GM19372 (cell line): Measurements from ENCODE around the gene C8B.

Source experiments
- ATAC-seq: cut with Tn5 transposase; IDR thresholded peaks from one replicate; pipeline ENCODE4 v1.9.1; 2021; ENCODE audit warnings: mild to moderate bottlenecking, low read depth, moderate library complexity; ENCODE audit not compliant: unreplicated experiment

The C8B gene

DNA sequence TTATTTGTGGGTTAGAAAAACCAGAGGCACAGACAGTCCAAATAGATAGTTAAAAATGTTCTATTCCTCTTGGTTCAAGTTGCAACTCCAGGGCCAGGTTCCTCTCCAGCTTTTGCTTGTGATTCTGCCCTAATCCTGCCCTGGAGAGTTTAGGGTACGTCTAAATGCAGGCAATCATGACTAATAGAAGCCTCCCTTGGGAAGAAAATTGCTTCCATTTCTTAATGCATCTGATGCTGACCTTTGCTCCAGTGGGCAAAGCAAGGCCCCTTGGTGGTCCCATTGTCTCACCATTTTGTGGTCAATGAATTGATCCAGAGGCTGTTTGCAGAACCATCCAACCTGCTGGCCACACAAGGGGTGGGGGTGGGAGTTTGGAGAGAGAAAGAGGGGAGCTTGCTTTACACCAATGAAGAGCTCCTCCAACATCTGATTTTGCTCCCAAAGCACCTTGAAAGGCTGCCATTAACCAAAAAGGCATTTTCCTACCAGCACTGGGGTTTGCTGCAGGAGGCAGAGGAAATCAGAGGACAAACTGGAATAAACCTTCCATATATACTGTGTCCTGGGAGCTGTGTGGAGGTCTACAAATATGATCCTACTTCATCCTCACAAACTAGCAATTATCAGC lies 31.3 kb downstream of the C8B start:
- ATAC-seq, result no peak

DNA sequence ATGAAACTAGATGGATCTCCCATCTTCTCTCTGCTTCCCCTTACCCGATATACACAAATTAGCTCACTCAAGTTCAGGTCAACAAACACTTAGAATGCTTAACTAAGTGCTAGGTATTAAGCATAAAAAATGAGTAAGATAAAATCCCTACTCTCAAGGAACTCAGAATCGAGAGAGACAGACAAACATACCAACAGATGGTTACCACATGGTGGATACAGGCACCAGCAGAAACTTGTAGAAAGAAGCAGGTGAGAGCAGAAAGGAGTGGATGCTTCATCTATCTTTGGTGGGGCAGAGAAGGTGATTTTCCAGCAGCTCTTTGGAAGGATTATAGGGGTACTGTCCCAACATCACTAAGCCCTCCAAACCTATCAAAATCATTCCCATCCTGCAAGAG lies 32.2 kb downstream of the C8B start:
- no peak for ATAC-seq

DNA sequence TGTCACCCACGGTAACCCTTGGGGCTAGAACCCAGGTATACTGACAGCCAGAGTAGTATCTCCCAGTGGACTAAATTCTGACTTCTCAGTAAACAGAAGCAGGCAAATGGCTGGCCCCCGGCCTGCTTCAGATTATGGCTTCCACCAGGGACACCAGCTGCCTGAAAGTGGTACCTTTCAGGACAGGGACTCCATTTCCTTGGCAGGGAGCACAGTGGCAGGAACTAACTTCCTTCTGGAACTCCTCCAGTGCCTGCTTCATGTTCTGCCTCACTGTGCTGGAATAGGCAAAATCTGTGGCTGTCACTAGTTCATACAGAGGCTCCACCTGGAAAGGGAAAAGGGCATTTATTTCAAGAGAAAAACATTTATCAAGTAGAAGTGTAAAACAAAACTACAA lies 32.7 kb downstream of the C8B start:
- ATAC-seq, result no peak

DNA sequence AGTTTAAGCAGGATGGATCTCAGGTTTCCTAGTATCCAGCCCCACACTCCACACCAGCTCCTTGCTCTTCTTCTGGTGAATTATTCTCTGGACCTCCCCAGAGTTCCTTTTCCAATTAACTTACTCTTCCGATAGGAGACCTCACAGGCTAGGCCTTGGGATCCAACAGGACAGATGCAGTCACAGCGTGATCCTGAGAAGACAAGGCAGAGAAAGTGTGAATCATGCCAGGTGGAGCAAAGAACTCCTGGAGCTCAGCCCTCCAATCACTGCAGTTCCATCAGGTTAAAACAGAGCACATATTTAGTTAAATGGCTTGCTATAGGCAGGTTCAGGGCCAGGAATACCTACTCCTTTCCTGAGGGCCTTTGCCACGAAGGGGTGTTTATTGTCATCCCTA lies 34.1 kb downstream of the C8B start:
- no peak for ATAC-seq

DNA sequence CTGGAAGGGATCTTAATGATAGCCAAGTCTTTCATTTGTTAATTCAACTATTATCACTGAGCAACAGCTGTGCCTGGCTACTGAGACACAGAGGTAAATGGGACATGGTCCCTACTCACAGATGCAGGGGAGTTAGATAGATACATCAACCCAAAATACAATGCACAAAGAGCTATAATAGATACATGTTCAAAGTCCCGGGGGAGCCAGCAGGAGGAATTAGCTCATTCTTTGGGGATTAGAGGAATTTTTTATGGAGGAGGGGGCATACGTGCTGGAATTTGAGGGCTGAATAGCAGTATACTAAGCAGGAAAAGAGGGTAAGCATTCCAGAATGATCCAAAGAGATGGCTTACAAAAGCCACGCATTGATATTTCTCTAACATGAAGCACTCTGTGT lies 34.6 kb downstream of the C8B start:
- no peak for ATAC-seq

DNA sequence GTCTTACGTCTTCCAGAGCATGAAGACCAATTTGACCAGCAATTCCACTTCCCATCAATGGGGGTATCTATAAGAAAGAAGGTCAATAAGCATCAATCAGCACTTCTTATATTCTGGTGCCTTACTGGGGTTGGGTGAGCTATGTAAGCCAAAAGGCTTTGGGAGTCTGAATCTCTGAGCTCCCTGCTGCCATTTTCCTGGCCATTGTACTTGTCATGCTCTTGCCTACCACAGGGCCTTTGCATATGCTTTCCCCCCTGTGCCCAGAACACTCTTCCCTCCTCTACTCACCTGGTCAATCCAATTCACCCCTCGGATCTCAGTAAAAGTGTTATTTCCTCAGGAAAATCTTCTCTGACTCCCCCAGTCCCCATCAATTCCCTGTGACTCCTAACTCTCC lies 36.3 kb downstream of the C8B start:
- no peak for ATAC-seq

DNA sequence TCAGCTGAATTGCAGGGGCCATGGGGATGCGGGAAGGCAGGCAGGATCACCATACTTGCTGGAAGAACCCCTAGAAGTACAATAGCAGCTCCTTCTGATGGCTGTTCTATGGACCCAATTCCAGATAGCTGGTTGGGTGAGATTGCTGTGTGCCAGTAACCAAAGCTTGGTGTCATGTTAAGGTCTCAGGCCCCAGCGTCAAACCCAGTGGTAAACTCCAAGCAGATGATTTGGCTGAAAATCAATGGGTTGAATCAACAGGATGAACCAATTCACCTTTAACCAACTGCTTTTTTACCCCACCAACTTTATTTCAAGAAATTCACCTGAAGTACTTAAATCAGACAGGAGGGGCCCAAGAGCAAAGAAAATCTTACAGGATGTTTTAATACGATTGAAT lies 37.8 kb downstream of the C8B start:
- ATAC-seq, result no peak

DNA sequence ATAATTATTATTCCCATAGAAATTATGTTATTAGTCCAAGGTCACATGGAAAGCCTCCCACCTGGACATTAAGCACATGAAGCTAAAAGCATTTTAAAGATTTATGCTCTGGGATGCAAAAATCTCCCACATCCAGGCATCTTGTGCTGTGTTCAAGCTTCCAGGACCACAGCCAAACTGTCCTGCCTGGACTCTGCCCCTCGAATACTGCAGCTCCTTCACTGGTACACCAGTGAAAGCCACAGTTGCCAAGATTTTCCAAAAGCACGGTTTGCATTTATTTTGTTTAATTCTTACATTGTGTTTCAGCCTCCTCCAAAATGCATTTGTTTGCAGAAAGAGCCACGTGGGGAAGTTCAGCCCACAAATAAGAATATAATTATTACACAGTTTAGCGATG lies 38.6 kb downstream of the C8B start:
- no peak for ATAC-seq

DNA sequence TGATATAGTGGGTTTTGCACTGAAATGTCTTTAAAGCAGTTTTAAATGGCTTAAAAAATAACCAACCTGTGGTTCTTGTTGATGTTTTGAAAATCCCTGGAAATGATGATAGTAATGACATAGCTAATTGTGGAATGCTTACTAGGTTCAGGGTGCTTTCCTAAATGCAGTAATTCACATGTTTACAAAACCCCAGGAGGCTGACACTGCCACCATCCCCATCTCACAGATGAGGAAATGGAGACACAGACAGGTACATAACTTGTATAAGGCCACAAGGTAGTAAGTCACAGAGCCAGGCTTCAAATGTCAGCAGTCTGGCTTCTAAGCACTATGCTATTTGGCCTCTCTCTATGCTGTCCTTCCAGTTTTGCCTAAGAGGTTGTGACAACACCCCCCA lies 40.6 kb downstream of the C8B start:
- no peak for ATAC-seq

DNA sequence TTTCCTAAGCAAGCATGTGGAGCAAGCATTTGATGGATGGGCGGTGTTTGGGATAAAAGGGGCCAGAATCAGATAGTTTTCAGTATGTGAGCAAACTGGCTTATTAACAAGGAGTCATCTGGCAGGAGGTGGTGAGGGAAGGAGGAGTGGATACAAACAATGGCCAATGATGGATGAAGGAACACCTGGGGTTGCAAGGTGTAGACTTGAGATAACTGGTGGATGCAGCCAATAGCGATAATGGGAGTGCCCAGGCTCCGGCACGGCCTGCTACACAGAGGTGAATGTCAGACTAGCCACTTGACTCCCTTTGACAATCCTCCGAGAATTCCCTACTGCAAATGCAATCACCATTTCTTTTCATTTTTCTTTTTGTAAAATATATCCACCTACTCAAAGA lies 41.7 kb downstream of the C8B start:
- ATAC-seq, result no peak

DNA sequence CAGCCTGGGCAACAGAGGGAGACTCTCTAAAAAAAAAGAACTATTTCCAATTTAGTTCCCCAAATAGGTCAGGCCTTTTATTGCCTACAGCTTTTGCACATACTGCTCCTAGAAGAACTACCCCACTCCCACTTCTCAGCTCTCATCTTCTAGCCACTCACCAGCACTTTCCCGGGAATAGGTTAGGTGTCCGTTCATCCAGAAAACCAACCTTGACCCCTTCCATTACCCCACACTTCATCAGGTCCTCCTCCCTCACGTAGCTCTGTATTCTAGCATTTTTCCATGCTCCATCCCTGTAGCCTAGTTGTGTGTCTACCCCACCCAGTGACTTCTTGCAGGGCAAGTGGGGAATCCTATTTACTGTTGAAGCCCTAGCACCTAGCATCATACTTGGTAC lies 42.6 kb downstream of the C8B start:
- no peak for ATAC-seq

DNA sequence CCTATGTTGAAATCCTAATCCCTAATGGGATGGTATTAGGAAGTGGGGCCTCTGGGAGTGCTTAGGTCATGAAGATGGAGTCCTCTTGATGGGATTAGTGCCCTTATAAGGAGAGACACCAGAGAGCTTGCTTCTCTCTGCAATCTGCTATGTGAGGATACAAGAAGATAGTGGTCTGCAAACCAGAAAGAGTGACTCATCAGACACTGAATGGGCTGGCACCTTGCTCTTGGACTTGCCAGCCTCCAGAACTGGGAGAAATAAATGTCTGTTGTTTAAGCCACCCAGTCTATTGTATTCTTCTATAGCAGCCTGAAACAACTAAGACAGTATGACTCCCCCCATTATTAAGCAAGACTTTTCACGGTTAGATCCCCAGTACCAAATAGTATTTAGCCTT lies 43.3 kb downstream of the C8B start:
- no peak for ATAC-seq

DNA sequence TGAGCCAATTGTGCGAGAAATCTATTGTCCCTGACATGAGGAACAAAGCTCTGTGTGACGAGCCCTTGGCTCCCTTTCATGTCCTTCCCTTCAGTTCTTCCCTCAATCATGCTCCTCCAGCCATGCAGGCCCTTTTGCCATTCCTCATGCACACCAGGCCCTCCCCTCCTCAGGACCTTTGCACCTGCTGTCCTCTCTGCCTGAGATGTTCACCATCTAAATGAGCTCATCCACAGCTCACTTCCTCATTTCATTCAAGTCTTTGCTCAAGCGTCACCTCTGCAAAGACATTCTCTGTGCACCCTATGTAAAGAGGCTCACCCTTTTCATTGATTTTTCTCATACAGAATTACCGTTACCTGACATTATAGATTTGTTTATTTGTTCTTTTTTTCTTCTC lies 43.7 kb downstream of the C8B start:
- ATAC-seq, result no peak

DNA sequence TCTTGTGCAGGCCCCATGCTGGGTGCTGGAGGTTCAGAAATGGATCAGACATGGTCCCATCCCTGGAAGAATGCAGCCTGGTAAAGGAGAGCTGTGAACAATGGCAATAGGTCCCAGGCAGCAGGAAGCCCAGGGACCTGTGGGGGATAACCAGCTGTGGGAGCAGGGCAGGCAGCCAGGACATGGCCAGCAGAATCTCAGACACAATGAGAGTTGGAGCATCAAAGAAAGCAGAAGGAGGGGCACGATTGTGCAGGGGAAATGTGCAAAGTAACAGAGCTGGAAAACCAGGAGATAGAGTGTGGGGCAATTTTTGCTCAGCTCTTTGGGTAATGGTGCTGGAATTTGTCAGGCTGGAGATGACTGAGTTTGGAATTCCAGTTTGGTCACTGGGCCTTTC lies 44.3 kb downstream of the C8B start:
- ATAC-seq, result no peak

DNA sequence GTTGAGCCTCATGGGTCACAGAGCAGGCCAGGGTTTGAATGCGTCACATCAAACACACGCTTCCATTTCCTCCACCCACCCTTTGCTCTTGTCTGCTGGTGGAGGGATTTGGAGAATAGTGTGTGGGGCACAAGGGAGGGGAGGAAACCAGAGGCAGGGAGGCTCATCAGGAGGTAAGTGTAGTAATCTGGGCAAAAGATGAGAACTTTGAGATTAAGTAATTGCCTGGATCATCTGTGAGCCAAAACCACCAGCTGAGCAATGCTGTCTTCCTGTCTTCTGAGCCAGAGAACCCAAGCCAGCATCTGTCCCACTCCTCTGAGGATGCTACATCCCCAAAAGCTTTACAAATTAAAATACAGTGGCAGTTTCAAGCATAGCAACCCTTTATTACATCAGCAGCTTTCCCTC lies 45.2 kb downstream of the C8B start:
- no peak for ATAC-seq

DNA sequence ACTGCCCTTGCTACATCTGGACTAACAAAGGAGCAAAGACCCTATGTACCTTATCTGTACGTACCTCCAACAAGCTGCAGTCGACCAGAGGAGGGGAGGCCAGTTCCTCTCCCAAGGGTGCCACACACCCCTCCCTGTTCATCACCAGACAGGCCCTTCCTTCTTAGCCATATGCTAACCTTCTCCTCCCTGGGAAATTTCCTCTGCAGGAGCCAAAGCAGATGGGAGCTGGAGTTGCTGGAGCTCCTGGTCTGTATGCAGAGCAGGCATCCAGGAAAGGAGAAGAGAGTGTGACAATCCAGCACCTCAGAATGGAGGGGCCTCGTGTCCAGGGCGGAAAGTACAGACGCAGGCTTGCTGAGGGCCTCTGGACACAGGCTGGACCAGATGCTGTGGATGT lies 48.5 kb downstream of the C8B start:
- ATAC-seq, result no peak

DNA sequence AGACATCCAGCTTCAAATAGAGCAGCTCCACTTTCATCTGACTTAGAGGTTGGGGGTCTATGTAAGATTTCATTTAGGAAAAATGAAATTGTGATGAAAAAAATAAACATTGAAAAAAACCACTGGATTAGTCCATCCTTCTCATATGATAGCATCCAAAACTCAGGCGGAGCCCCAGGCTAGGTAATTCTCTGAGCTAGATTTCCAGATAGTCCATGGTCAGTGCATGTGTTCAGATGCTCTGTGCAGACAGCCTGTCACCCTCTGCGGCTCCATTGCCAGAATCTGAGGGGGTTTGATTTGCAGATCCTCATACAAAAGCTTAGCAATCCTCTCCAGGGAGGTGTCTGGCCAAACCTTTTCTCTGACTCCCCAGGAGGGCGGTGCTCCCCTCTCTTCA lies 49.2 kb downstream of the C8B start:
- ATAC-seq, result no peak

DNA sequence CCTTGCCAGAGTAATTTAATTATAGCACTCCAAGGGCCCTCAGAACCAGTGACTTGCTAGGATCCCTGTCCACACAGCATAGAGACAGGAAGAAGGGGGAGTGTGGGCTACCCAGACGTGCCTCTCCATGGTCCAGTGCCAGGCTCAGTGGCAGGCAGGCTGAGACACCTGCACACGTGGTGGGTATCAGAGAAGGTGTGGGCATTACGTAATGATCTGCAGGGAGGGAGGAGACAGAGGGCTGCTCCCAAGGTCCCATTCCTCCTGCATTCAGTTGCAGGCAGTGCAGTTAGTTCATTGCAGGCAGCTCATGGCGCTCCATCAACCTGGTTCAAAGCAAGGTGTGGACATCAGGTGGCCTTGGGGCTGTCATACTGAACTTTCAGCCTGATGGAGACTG lies 49.9 kb downstream of the C8B start:
- ATAC-seq, result no peak

DNA sequence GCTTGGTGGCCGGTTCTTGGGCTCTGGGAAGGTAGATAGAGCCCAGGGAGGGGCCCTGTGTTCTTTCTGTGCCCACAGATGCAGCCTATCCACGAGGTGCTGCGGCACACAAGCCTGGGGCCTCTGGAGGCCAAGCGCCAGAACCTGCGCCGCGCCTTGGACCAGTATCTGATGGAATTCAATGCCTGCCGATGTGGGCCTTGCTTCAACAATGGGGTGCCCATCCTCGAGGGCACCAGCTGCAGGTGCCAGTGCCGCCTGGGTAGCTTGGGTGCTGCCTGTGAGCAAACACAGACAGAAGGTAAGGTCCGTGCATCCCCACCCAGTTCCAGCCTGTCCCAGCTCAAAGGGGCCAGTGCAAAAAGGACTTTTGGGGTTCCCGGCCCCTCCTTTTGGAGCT lies 53.5 kb downstream of the C8B start:
- ATAC-seq, result no peak

DNA sequence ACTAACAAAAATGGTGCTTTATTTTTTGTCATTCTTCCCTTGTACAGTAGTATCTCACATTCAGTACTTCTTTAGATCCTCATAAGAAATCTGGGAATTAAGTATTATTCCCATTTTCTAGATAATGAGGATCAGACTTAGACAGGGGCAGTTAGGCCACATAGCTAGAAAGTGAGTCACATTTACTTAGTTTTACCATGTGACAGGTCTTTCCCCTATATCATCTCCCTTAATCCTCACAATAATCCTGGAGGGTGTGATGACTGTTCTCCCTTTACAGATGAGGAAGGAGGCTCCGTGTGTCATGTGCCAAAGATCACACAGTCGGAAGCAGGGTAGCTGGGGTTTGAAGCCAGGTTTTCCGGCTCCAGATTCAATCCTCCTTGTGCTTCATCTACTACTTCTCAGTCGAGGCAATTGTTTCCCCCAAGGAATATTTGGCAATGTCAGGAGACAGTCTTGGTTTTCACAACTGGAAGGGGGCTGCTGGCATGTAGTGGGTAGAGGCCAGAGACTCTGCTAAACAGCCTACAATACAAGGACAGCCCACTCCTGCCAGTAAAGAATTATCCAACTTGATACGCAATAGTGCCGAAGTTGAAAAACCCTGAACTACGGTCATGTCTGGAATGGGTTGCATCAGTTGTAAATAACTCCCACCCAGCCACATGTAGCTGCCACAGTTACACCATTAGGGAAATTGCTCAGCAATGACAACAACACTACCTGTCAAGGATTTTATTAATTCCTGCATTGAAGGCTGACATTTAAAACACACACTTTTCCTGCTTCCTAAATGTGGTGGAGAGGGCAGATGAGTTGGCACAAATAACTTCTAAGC lies 54.5 kb downstream of the C8B start:
- ATAC-seq, result no peak

DNA sequence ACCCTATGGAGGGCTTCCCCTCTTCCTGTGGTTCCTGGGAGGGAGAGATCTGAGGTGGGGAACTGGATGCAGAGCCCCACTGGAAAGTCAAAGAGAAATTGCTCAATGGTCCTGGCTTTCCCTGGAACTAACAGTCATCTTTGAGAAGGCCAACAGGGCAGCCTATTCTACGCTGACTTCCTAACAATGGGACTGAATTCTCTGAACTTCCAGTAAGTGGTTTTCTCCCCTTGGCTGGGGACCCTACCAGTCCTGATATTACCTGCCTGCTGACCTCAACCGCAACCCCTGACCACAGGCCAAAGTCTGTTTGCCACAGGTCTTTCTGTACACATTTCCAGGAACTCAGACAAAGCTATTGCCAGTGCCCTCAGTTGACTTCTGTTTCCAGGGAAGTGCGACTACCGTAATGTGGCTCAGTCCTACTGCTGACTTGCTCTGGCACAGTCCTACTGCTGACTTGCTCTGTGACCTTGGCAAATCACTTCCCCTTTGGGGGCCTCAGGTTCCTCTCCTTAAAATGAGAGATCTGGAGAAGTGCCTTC lies 55.3 kb downstream of the C8B start:
- no peak for ATAC-seq

DNA sequence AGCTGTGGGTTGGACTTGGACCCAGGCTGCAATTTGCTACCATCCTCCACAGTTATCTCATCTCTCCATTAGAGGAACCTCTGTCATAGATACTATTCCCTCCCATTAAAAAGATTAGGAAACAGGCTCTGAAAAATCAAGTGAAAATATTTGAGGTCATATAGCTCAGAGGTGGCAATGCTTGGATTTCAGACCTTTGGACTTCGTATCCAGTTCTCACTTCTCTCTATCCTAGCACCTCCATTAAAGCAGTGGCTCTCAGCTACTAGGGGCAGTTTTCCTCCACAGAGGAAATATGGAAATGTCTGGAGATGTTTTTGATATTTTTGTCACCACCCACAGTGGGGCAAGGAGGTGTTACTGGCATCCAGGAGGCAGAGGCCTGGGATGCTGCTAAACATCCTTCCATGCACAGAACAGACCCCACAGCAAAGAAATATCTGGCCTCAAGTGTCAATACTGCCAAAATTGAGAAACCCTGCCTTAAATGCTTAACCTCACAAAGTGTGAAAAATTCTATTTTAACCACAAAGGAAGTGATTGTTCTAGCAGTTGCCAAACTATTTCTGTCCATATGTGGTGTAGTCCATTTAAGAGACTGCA lies 57.1 kb downstream of the C8B start:
- no peak for ATAC-seq
